ENCODE data around the gene TKT. TPM values are rescaled to one million over a fixed set of nuclear protein-coding genes. Genes with fewer than 3 reads are reported as not detected.
A peak's percentile ranks its signal among the peaks of the same experiment; 100 is the strongest.

TKT gene
- total and polyA plus RNA-seq, 4 experiments from 2014 or later, result 49.3 to 87.9 (median 75.6) TPM

GRCh38 chr3:53293867-53294266 lies 38.0 kb upstream of the TKT start:
- DNase-seq, result no peak
- H3K9me3 Mint-ChIP-seq, result no peaks in the 10 kb centered on the region
- CTCF ChIA-PET (ENCODE audit: partially characterized antibody), result no interaction called here
- H3K27me3 Mint-ChIP-seq, result no peaks in the 10 kb centered on the region
- no peak overlapping the region for H3K4me3 ChIP-seq (ENCODE audit: low read length in 2 of 2)
- H3K36me3 Mint-ChIP-seq, result peaks cover 21 to 54% of the 10 kb centered on the region in 2 donors
- POLR2A ChIA-PET (ENCODE audit: partially characterized antibody), result no interaction called here
- intact Hi-C loops (cut with micrococcal nuclease), result loop anchor here (10.0 kb wide), 1 partner anchor 1891 kb away; no protein-coding TSS in a partner anchor
- no peak overlapping the region for H3K4me3 Mint-ChIP-seq
- H3K27me3 ChIP-seq (ENCODE audit: insufficient read depth, low read length), result no peaks in the 10 kb centered on the region
- peaks cover 0 to 3% (median 0%) of the 10 kb centered on the region in 4 donors for H3K4me1 Mint-ChIP-seq
- no peak overlapping the region for H3K27ac ChIP-seq (ENCODE audit: low read depth, low read length)
- no peaks in the 10 kb centered on the region for H3K4me1 ChIP-seq (ENCODE audit: insufficient read depth, low read length)
- H3K27ac Mint-ChIP-seq, result peak overlapping the region in 4 of 7 donors; percentile 11 to 32 (median 22)
- no peaks in the 10 kb centered on the region for H3K9me3 ChIP-seq (ENCODE audit: control insufficient read depth in 1 of 2, low read length in 2 of 2)
- peaks cover 15% of the 10 kb centered on the region for H3K36me3 ChIP-seq (ENCODE audit: insufficient read depth, low read length)

DNA sequence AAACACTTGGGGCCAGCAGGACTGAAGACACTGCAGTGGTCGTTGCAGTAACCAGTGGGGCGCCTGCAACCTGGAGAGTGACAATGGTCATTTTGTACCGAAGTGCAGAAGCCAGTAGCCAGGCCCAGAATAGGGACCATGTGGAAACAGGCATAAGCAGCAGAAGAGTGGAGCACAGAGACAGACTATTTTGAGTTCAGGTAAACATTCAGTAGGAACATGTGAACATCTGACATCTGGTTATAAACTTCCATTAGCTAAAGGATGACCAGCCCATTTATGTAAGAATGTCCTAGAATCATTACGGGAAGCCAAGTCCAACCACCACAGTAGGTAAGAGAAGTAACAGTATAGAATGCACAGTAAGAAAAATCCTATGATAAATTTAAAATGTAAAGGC lies 32.4 kb upstream of the TKT start:
- Histone ChIP-seq H3K27ac (ENCODE audit: low read depth, low read length) (no peak overlapping the region), H3K36me3 (ENCODE audit: insufficient read depth, low read length) (peaks cover 41% of the 10 kb centered on the region), H3K9me3 (ENCODE audit: control insufficient read depth in 1 of 2, low read length in 2 of 2) (no peaks in the 10 kb centered on the region), H3K4me1 (ENCODE audit: insufficient read depth, low read length) (no peaks in the 10 kb centered on the region), H3K4me3 (ENCODE audit: low read length in 2 of 2) (no peak overlapping the region), H3K27me3 (ENCODE audit: insufficient read depth, low read length) (no peaks in the 10 kb centered on the region)
- no peak overlapping the region for H3K4me3 Mint-ChIP-seq
- intact Hi-C loops (cut with micrococcal nuclease), result no loop called here
- no peaks in the 10 kb centered on the region for H3K9me3 Mint-ChIP-seq
- H3K27ac Mint-ChIP-seq, result no peak overlapping the region
- ChIA-PET POLR2A (ENCODE audit: partially characterized antibody) (no interaction called here), CTCF (ENCODE audit: partially characterized antibody) (interaction anchor here (1.0 kb wide), 1 partner anchor 11 kb away, joined by 3 read pairs; no protein-coding TSS in a partner anchor)
- H3K27me3 Mint-ChIP-seq, result no peaks in the 10 kb centered on the region
- H3K36me3 Mint-ChIP-seq, result peaks cover 38 to 77% of the 10 kb centered on the region in 2 donors
- no peak for DNase-seq
- no peaks in the 10 kb centered on the region for H3K4me1 Mint-ChIP-seq

- intact Hi-C loops (cut with micrococcal nuclease), result no loop called here
- H3K27ac ChIP-seq (ENCODE audit: low read depth, low read length), result no peak overlapping the region
- Mint-ChIP-seq H3K36me3 (peaks cover 31 to 77% of the 10 kb centered on the region in 2 donors), H3K4me1 (no peaks in the 10 kb centered on the region), H3K27ac (peak overlapping the region in 2 of 7 donors; percentile 57 to 61), H3K4me3 (no peak overlapping the region), H3K27me3 (no peaks in the 10 kb centered on the region), H3K9me3 (no peaks in the 10 kb centered on the region)
- H3K9me3 ChIP-seq (ENCODE audit: control insufficient read depth in 1 of 2, low read length in 2 of 2), result no peaks in the 10 kb centered on the region
- no peaks in the 10 kb centered on the region for H3K4me1 ChIP-seq (ENCODE audit: insufficient read depth, low read length)
- no peak for DNase-seq
- H3K27me3 ChIP-seq (ENCODE audit: insufficient read depth, low read length), result no peaks in the 10 kb centered on the region
- H3K4me3 ChIP-seq (ENCODE audit: low read length in 2 of 2), result no peak overlapping the region
- H3K36me3 ChIP-seq (ENCODE audit: insufficient read depth, low read length), result peaks cover 34% of the 10 kb centered on the region
- ChIA-PET POLR2A (ENCODE audit: partially characterized antibody) (no interaction called here), CTCF (ENCODE audit: partially characterized antibody) (no interaction called here)
Measured at GRCh38 chr3:53287131-53287629, 31.4 kb upstream of the TKT start.

DNA sequence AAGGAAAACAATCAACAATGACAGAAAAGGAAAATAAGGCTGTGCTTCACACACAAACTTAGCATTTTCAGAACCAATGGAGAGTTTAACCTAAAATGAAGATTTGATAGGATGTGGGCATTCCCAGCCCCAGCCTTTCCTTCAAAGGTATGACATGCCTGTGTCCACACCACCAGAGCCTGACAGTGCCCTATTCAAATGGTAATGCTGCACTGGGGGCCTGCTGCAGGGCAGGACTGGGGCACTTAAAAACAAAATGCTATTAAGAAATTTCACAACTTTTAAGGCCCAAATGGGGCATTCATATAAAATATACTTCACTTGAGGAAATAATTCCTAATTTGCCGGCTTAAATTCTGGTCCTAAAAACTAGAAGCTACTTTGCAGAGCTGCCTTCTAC lies 30.9 kb upstream of the TKT start:
- no peaks in the 10 kb centered on the region for H3K9me3 ChIP-seq (ENCODE audit: control insufficient read depth in 1 of 2, low read length in 2 of 2)
- no peaks in the 10 kb centered on the region for H3K4me1 ChIP-seq (ENCODE audit: insufficient read depth, low read length)
- Mint-ChIP-seq H3K36me3 (peaks cover 31 to 73% of the 10 kb centered on the region in 2 donors), H3K27me3 (no peaks in the 10 kb centered on the region), H3K27ac (peak overlapping the region in 2 of 7 donors; percentile 57 to 61), H3K4me3 (no peak overlapping the region), H3K4me1 (no peaks in the 10 kb centered on the region), H3K9me3 (no peaks in the 10 kb centered on the region)
- H3K27me3 ChIP-seq (ENCODE audit: insufficient read depth, low read length), result no peaks in the 10 kb centered on the region
- no peak for DNase-seq
- H3K36me3 ChIP-seq (ENCODE audit: insufficient read depth, low read length), result peaks cover 30% of the 10 kb centered on the region
- no peak overlapping the region for H3K4me3 ChIP-seq (ENCODE audit: low read length in 2 of 2)
- no peak overlapping the region for H3K27ac ChIP-seq (ENCODE audit: low read depth, low read length)
- ChIA-PET CTCF (ENCODE audit: partially characterized antibody) (no interaction called here), POLR2A (ENCODE audit: partially characterized antibody) (no interaction called here)
- intact Hi-C loops (cut with micrococcal nuclease), result no loop called here

- intact Hi-C loops (cut with micrococcal nuclease), result no loop called here
- Histone ChIP-seq H3K27me3 (ENCODE audit: insufficient read depth, low read length) (no peaks in the 10 kb centered on the region), H3K4me1 (ENCODE audit: insufficient read depth, low read length) (no peaks in the 10 kb centered on the region), H3K36me3 (ENCODE audit: insufficient read depth, low read length) (peaks cover 19% of the 10 kb centered on the region), H3K9me3 (ENCODE audit: control insufficient read depth in 1 of 2, low read length in 2 of 2) (no peaks in the 10 kb centered on the region), H3K27ac (ENCODE audit: low read depth, low read length) (no peak overlapping the region), H3K4me3 (ENCODE audit: low read length in 2 of 2) (no peak overlapping the region)
- Mint-ChIP-seq H3K4me1 (no peaks in the 10 kb centered on the region), H3K36me3 (peaks cover 22 to 45% of the 10 kb centered on the region in 2 donors), H3K27ac (no peak overlapping the region), H3K4me3 (no peak overlapping the region), H3K9me3 (no peaks in the 10 kb centered on the region), H3K27me3 (no peaks in the 10 kb centered on the region)
- POLR2A ChIA-PET (ENCODE audit: partially characterized antibody), result no interaction called here
- no peak for DNase-seq
- CTCF ChIA-PET (ENCODE audit: partially characterized antibody), result no interaction called here
Measured at GRCh38 chr3:53282581-53282980, 26.8 kb upstream of the TKT start.

DNA sequence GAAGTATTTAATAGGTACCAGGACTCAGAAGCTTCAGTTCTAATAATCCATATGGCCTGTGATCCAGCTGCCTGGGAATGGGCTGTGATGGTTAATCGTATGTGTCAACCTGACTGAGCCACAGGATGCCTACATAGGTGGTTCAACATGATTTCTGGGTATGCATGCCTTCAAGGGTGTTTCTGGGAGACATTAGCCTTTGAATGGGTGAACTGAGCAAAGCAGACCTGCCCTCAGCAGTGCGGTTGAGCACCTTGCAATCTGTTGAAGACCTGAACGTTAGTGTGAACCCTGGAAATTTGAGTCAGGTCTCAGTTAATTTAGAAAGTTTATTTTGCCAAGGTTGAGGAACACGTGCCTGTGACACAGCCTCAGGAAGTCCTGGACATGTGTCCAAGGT lies 22.8 kb upstream of the TKT start:
- H3K27me3 ChIP-seq (ENCODE audit: insufficient read depth, low read length), result no peaks in the 10 kb centered on the region
- no peaks in the 10 kb centered on the region for H3K36me3 ChIP-seq (ENCODE audit: insufficient read depth, low read length)
- intact Hi-C loops (cut with micrococcal nuclease), result no loop called here
- CTCF ChIA-PET (ENCODE audit: partially characterized antibody), result no interaction called here
- no peak for DNase-seq
- POLR2A ChIA-PET (ENCODE audit: partially characterized antibody), result no interaction called here
- H3K27ac ChIP-seq (ENCODE audit: low read depth, low read length), result no peak overlapping the region
- Mint-ChIP-seq H3K36me3 (peaks cover under 1 to 10% of the 10 kb centered on the region in 2 donors), H3K9me3 (no peaks in the 10 kb centered on the region), H3K4me3 (no peak overlapping the region), H3K4me1 (peaks cover 0 to 6% (median 2%) of the 10 kb centered on the region in 4 donors), H3K27me3 (no peaks in the 10 kb centered on the region), H3K27ac (no peak overlapping the region)
- H3K9me3 ChIP-seq (ENCODE audit: control insufficient read depth in 1 of 2, low read length in 2 of 2), result no peaks in the 10 kb centered on the region
- H3K4me1 ChIP-seq (ENCODE audit: insufficient read depth, low read length), result no peaks in the 10 kb centered on the region
- no peak overlapping the region for H3K4me3 ChIP-seq (ENCODE audit: low read length in 2 of 2)

GRCh38 chr3:53274938-53275605 lies 19.2 kb upstream of the TKT start:
- Histone ChIP-seq H3K27ac (ENCODE audit: low read depth, low read length) (no peak overlapping the region), H3K9me3 (ENCODE audit: control insufficient read depth in 1 of 2, low read length in 2 of 2) (no peaks in the 10 kb centered on the region), H3K36me3 (ENCODE audit: insufficient read depth, low read length) (no peaks in the 10 kb centered on the region), H3K27me3 (ENCODE audit: insufficient read depth, low read length) (no peaks in the 10 kb centered on the region), H3K4me1 (ENCODE audit: insufficient read depth, low read length) (no peaks in the 10 kb centered on the region), H3K4me3 (ENCODE audit: low read length in 2 of 2) (no peak overlapping the region)
- Mint-ChIP-seq H3K4me3 (peak overlapping the region in 1 of 8 donors; percentile 35), H3K36me3 (no peaks in the 10 kb centered on the region), H3K4me1 (peaks cover 0 to 6% (median 2%) of the 10 kb centered on the region in 4 donors), H3K27ac (peak overlapping the region in 3 of 7 donors; percentile 36 to 54 (median 42)), H3K9me3 (no peaks in the 10 kb centered on the region), H3K27me3 (no peaks in the 10 kb centered on the region)
- no peak for DNase-seq
- CTCF ChIA-PET (ENCODE audit: partially characterized antibody), result no interaction called here
- POLR2A ChIA-PET (ENCODE audit: partially characterized antibody), result interaction anchor here (1.3 kb wide), 1 partner anchor 18 kb away, joined by 3 read pairs; no protein-coding TSS in a partner anchor
- intact Hi-C loops (cut with micrococcal nuclease), result no loop called here

Data from CD4-positive, alpha-beta memory T cell (primary cell).